Right lobe of liver (tissue), 4 donors: ENCODE measurements around the gene CCR5.
"Not testable (repeated sequence)": the region's sequence is repeated elsewhere in the genome, so short reads cannot be mapped to it uniquely, and the experiment has no call there.

Source experiments
- POLR2A ChIP-seq: fragments of 450-650 bp; IDR thresholded peaks from one replicate; pipeline ENCODE4 v1.6.1; 2017; ENCODE audit warnings: antibody characterized with exemption, mild to moderate bottlenecking
- TF ChIP-seq, protein P1 (sequence below), 4 donors: fragments of 200-600 bp in 3 of 4; fragments of 450-650 bp in 1 of 4; IDR thresholded peaks; one replicate each; pipeline versions ENCODE4 v1.5.1 to v1.8.0; 2016 to 2022; ENCODE audit warnings: antibody characterized with exemption in 4 of 4, mild to moderate bottlenecking in 2 of 4
- donor health status: DM: no; HTN: no; CAD: no.
- donor health status: DM: no; HTN: no; CAD: no.
- donor health status: DM: no; HTN: yes; CAD: no.

DNA sequence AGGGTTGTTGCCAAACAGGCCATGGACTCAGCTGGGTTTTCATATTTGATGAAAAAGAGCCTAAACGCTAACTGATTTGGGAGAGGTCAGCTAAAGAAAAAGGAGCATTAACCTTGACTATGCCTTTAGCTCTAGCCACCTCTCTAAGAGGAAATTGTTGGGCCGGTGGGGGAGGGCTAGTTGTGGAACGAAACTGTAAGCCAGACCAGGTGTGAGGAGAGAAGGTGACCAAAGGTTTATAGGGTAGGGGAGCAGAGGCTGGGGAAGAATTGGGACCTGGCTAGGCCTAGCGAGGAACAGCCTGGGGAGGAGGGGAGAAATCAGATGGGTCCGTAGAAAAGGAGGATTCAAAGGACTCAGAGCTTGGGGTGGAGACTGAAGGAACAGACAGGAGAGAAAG lies 20.8 kb downstream of the CCR5 start:
- TF ChIP-seq, protein P1, sequence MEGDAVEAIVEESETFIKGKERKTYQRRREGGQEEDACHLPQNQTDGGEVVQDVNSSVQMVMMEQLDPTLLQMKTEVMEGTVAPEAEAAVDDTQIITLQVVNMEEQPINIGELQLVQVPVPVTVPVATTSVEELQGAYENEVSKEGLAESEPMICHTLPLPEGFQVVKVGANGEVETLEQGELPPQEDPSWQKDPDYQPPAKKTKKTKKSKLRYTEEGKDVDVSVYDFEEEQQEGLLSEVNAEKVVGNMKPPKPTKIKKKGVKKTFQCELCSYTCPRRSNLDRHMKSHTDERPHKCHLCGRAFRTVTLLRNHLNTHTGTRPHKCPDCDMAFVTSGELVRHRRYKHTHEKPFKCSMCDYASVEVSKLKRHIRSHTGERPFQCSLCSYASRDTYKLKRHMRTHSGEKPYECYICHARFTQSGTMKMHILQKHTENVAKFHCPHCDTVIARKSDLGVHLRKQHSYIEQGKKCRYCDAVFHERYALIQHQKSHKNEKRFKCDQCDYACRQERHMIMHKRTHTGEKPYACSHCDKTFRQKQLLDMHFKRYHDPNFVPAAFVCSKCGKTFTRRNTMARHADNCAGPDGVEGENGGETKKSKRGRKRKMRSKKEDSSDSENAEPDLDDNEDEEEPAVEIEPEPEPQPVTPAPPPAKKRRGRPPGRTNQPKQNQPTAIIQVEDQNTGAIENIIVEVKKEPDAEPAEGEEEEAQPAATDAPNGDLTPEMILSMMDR (IDR thresholded peaks at IDR 0.05) = not testable (repeated sequence)
- TF ChIP-seq POLR2A = not testable (repeated sequence)
